SK-N-SH (cell line): ENCODE measurements around the gene IRF2BP2. TPM values are rescaled to one million over a fixed set of nuclear protein-coding genes. Genes with fewer than 3 reads are reported as not detected.

Source experiments
- CTCF ChIA-PET: fragments of 300-600, 350-600 bp; formaldehyde crosslinking; extraction: SDS; loops from one replicate; lab custom pipeline; 2021; lab: Yijun Ruan, JAX
- POLR2A ChIA-PET: fragments of 350-600 bp; sonication (Branson Sonifier 250); formaldehyde crosslinking; extraction: SDS; loops from one replicate; lab custom pipeline; 2020; ENCODE audit warnings: antibody characterized with exemption, inconsistent platforms; lab: Yijun Ruan, JAX
- DNase-seq: peaks from one replicate; pipeline ENCODE4 v3.0.0; 2012
- H2AFZ ChIP-seq: fragments of 200-600 bp; sonication (generic); 2 replicates; pipeline ENCODE4 v1.8.1; 2016; ENCODE audit warnings: antibody characterized with exemption, mild to moderate bottlenecking, low read depth
- H3F3A ChIP-seq: fragments of 200-600 bp; sonication (generic); replicated peaks from 2 replicates; pipeline ENCODE3; 2016; ENCODE audit warnings: antibody characterized with exemption, mild to moderate bottlenecking; ENCODE audit not compliant: insufficient read depth
- H3K27ac ChIP-seq, 2 experiments: fragments of 200-500 bp in 1 of 2; fragments of 200-600 bp in 1 of 2; sonication (Bioruptor generic) in 1 of 2; sonication (generic), shearing (Covaris generic) in 1 of 2; 2 replicates each; pipeline versions ENCODE4 v1.5.1 to v1.6.1; 2014 to 2016; ENCODE audit warnings: low read depth in 2 of 2, inconsistent platforms in 1 of 2, low read length in 1 of 2, mild to moderate bottlenecking in 1 of 2, mixed read lengths in 1 of 2
- H3K27me3 ChIP-seq: fragments of 200-600 bp; sonication (generic), shearing (Covaris generic); 2 replicates; pipeline ENCODE4 v1.6.1; 2016; ENCODE audit warnings: mixed run types; ENCODE audit not compliant: insufficient read depth
- H3K36me3 ChIP-seq, 2 experiments: fragments of 200-500 bp in 1 of 2; fragments of 200-600 bp in 1 of 2; sonication (Bioruptor generic) in 1 of 2; sonication (generic) in 1 of 2; replicated peaks in 1 of 2; 2 replicates each; pipeline versions ENCODE3 to v1.5.1; 2014 to 2016; ENCODE audit warnings: low read length in 1 of 2, mild to moderate bottlenecking in 1 of 2; ENCODE audit not compliant: insufficient read depth in 2 of 2, control insufficient read depth in 1 of 2
- H3K4me1 ChIP-seq, 2 experiments: fragments of 200-500 bp in 1 of 2; fragments of 200-600 bp in 1 of 2; sonication (Bioruptor generic) in 1 of 2; sonication (generic), shearing (Covaris generic) in 1 of 2; 2 replicates each; pipeline versions ENCODE4 v1.5.1 to v1.6.1; 2014 to 2016; ENCODE audit warnings: low read depth in 1 of 2, low read length in 1 of 2, mixed run types in 1 of 2; ENCODE audit not compliant: insufficient read depth in 2 of 2, control insufficient read depth in 1 of 2
- H3K4me2 ChIP-seq: fragments of 200-600 bp; sonication (generic), shearing (Covaris generic); 2 replicates; pipeline ENCODE4 v1.6.1; 2017; ENCODE audit warnings: mixed run types
- H3K4me3 ChIP-seq, 2 experiments: fragments of 200-500 bp in 1 of 2; fragments of 200-600 bp in 1 of 2; sonication (Bioruptor generic) in 1 of 2; sonication (generic), shearing (Covaris generic) in 1 of 2; 2 replicates each; pipeline versions ENCODE4 v1.5.1 to v1.8.1; 2014 to 2016; ENCODE audit warnings: low read depth in 2 of 2, inconsistent platforms in 1 of 2, low read length in 1 of 2, mild to moderate bottlenecking in 1 of 2, mixed read lengths in 1 of 2, moderate library complexity in 1 of 2
- H3K79me2 ChIP-seq: fragments of 200-600 bp; sonication (generic); 2 replicates; pipeline ENCODE4 v1.8.1; 2017; ENCODE audit warnings: mild to moderate bottlenecking; ENCODE audit not compliant: insufficient read depth
- H3K9ac ChIP-seq: fragments of 200-600 bp; sonication (generic); 2 replicates; pipeline ENCODE4 v1.6.1; 2017; ENCODE audit warnings: mixed run types
- H3K9me2 ChIP-seq: fragments of 200-600 bp; sonication (generic); 2 replicates; pipeline ENCODE4 v1.6.1; 2017; ENCODE audit warnings: mixed run types
- H3K9me3 ChIP-seq: fragments of 200-600 bp; sonication (generic); 2 replicates; pipeline ENCODE4 v1.6.1; 2017; ENCODE audit warnings: mixed run types, mild to moderate bottlenecking, moderate library complexity
- H4K20me1 ChIP-seq: fragments of 200-600 bp; sonication (generic); 2 replicates; pipeline ENCODE4 v1.6.1; 2017; ENCODE audit warnings: mild to moderate bottlenecking, mixed run types; ENCODE audit not compliant: insufficient read depth
- ELF1 ChIP-seq: IDR thresholded peaks from 2 replicates; pipeline ENCODE4 v1.4.0; 2012
- EZH2phosphoT487 ChIP-seq: fragments of 200-600 bp; sonication (generic); IDR thresholded peaks from 2 replicates; pipeline ENCODE4 v1.6.1; 2017; ENCODE audit warnings: low read depth, mixed run types, mild to moderate bottlenecking, antibody characterized with exemption, moderate library complexity, borderline replicate concordance
- FOSL2 ChIP-seq: IDR thresholded peaks from 2 replicates; pipeline ENCODE4 v1.4.0; 2012; ENCODE audit warnings: low read depth, mild to moderate bottlenecking, moderate library complexity, borderline replicate concordance
- JUND ChIP-seq: IDR thresholded peaks from 2 replicates; pipeline ENCODE4 v1.4.0; 2012
- MXI1 ChIP-seq: IDR thresholded peaks from 2 replicates; pipeline ENCODE4 v1.6.1; 2012; ENCODE audit warnings: mild to moderate bottlenecking, low read depth, low read length, improper control_type of control experiment
- NFIC ChIP-seq: IDR thresholded peaks from 2 replicates; pipeline ENCODE4 v1.4.0; 2012; ENCODE audit warnings: borderline replicate concordance
- NRF1 ChIP-seq: IDR thresholded peaks from 2 replicates; pipeline ENCODE4 v1.6.1; 2012; ENCODE audit warnings: low read depth, mild to moderate bottlenecking, low read length
- PBX3 ChIP-seq: IDR thresholded peaks from 2 replicates; pipeline ENCODE4; 2012
- POLR2AphosphoS5 ChIP-seq: IDR thresholded peaks from 2 replicates; pipeline ENCODE4 v1.6.1; 2012; ENCODE audit warnings: low read depth, low read length
- RAD21 ChIP-seq: IDR thresholded peaks from 2 replicates; pipeline ENCODE4 v1.6.1; 2012; ENCODE audit warnings: mild to moderate bottlenecking, low read length
- RCOR1 ChIP-seq: fragments of 150-350 bp; IDR thresholded peaks from 2 replicates; pipeline ENCODE4 v1.6.1; 2017; ENCODE audit warnings: antibody characterized with exemption, low read length
- RXRA ChIP-seq: IDR thresholded peaks from 2 replicates; pipeline ENCODE4 v1.4.0; 2012; ENCODE audit warnings: low read depth, mild to moderate bottlenecking, borderline replicate concordance
- SMC3 ChIP-seq: IDR thresholded peaks from 2 replicates; pipeline ENCODE4 v1.6.1; 2012; ENCODE audit warnings: low read depth, low read length, improper control_type of control experiment
- TEAD4 ChIP-seq: IDR thresholded peaks from 2 replicates; pipeline ENCODE4 v1.4.0; 2012; ENCODE audit warnings: mild to moderate bottlenecking, borderline replicate concordance; ENCODE audit not compliant: insufficient read depth
- USF1 ChIP-seq: IDR thresholded peaks from 2 replicates; pipeline ENCODE4 v1.4.0; 2012; ENCODE audit warnings: low read depth, borderline replicate concordance
- USF2 ChIP-seq: fragments of 150-350 bp; IDR thresholded peaks from 2 replicates; pipeline ENCODE4 v1.6.1; 2017; ENCODE audit warnings: antibody characterized with exemption, low read length, low read depth, borderline replicate concordance
- YY1 ChIP-seq: IDR thresholded peaks from 2 replicates; pipeline ENCODE4 v1.4.0; 2012; ENCODE audit warnings: low read depth, mild to moderate bottlenecking
- WGBS: methylation state at CpG from one replicate; pipeline ENCODE4 v1.1.6; 2017; ENCODE audit warnings: low lambda C conversion rate; 5-methylcytosine and 5-hydroxymethylcytosine counted together
- polyA plus RNA-seq, 3 experiments: library from polyadenylated mRNA; depleted of rRNA; stranded (reverse); fragments of >200 nt; gene quantifications; 2 replicates each; pipeline ENCODE4 v1.2.3, GENCODE V29; 2012
- TF ChIP-seq, protein P1 (sequence below): IDR thresholded peaks from 2 replicates; pipeline ENCODE4 v1.4.0; 2012; ENCODE audit warnings: low read depth

The IRF2BP2 gene
- polyA plus RNA-seq, 1 of the 3 experiments (the other 2 are of a cell fraction), result 73.9 TPM

GRCh38 chr1:234610666-234611224 is 767 bp upstream of the IRF2BP2 start (continued):
- TF ChIP-seq PBX3 (no peak), TEAD4 (peak; percentile 83), YY1 (no peak), RXRA (no peak), NFIC (no peak), POLR2AphosphoS5 (peak; percentile 76), EZH2phosphoT487 (no peak), RCOR1 (no peak), JUND (no peak), USF1 (no peak; the same call in 1 of the 2 replicates), FOSL2 (no peak), MXI1 (peak; percentile 82; the same call in 1 of the 2 replicates), USF2 (no peak; the same call in 1 of the 2 replicates)
- TF ChIP-seq, protein P1, sequence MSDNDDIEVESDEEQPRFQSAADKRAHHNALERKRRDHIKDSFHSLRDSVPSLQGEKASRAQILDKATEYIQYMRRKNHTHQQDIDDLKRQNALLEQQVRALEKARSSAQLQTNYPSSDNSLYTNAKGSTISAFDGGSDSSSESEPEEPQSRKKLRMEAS, result peak; percentile 96

DNA sequence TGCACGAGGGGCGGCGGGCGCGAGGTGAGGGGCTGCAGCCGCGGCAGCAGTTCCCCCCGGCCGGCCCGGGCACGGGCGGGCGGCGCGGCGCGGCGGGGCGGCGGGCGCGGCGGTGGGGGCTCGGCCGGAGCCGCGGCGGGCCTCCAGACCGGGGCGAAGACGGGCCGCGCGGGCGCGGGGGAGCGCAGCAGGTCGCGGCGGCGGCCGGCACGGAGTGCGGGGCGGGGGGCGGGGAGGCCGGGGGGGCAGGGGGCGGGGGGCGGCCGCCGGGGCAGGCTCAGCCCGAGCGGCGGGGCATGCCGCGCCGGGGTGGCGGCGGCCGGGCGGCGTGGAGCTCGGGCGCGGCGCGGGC is 311 bp downstream of the IRF2BP2 start:
- CTCF ChIA-PET, result interaction anchor here (1.0 to 4.6 kb wide), 7 partner anchors 8 to 474 kb away, joined by 3 to 25 read pairs (median 5); no protein-coding TSS in a partner anchor
- WGBS, result no CpG with 5 or more reads among the region's 67 CpGs
- H3K4me2 ChIP-seq, result no peak overlapping the region

More for the DNA sequence above, 311 bp downstream of the IRF2BP2 start:
- Histone ChIP-seq H3K27ac (peak overlapping the region; percentile 100; a peak in 3 of 4 replicates), H3K9ac (peak overlapping the region; percentile 99; the same call in 1 of the 2 replicates), H2AFZ (no peak overlapping the region), H4K20me1 (peaks cover 15% of the 10 kb centered on the region), H3K36me3 (peaks cover 29 to 38% of the 10 kb centered on the region in 2 experiments), H3K79me2 (peaks cover 46% of the 10 kb centered on the region), H3K4me1 (peaks cover 30 to 46% of the 10 kb centered on the region in 2 experiments), H3K9me2 (no peaks in the 10 kb centered on the region), H3K4me3 (peak overlapping the region in 1 of 2 experiments; percentile 83; a peak in 2 of 4 replicates), H3K9me3 (no peaks in the 10 kb centered on the region), H3F3A (peaks cover 53% of the 10 kb centered on the region), H3K27me3 (no peaks in the 10 kb centered on the region)
- POLR2A ChIA-PET, result interaction anchor here (1.0 to 6.2 kb wide), 9 partner anchors 8 to 439 kb away, joined by 3 to 108 read pairs (median 4); no protein-coding TSS in a partner anchor
- DNase-seq, result peak; percentile 76
- no peak for TF ChIP-seq RCOR1
- no peak for TF ChIP-seq EZH2phosphoT487
- no peak for TF ChIP-seq MXI1
- TF ChIP-seq YY1, result no peak
- TF ChIP-seq RAD21, result no peak
- TF ChIP-seq SMC3, result no peak
- no peak for TF ChIP-seq ELF1
- TF ChIP-seq RXRA, result no peak
- TF ChIP-seq FOSL2, result no peak
- TF ChIP-seq NRF1, result no peak
- no peak for TF ChIP-seq USF1
- TF ChIP-seq, all 33 proteins: peak for 0
